Measurements from ENCODE around the gene KRT77. TPM values are rescaled to one million over a fixed set of nuclear protein-coding genes. Genes with fewer than 3 reads are reported as not detected.

KRT77 gene
- total and polyA plus RNA-seq, 2 donors (not counting 1 experiment from before 2014, with no cell fraction given) = not detected

DNA sequence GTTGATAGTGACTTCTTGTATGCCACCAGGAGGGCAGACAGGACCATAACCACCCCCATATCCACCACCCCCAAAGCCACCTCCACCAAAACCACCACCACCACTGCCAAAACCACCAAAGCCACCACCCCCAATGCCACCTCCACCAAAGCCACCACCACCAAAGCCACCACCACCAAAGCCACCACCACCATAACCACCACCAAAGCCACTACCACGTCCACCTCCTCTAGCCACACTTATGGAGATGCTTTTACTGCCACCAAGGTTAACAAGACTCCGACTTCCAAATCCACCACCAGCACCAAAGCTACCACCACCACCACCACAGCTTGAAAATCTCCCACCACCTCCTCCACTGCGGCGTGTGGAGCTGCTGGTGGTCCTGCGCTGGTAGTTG is 23.4 kb downstream of the KRT77 start:
- Histone ChIP-seq H4K20me1 (ENCODE audit: control insufficient read depth, extremely low read depth, insufficient read depth, low read length) (no peaks in the 10 kb centered on the region), H3K36me3 (ENCODE audit: control insufficient read depth, insufficient read depth, low read length) (no peaks in the 10 kb centered on the region), H2AFZ (ENCODE audit: low read length) (no peak overlapping the region), H3K9me3 (ENCODE audit: control insufficient read depth, insufficient read depth, low read depth, low read length) (no peaks in the 10 kb centered on the region), H3K4me3 (replicated peaks in 1 of 4; ENCODE audit: control extremely low read depth in 1 of 4, insufficient read depth in 1 of 4, low read depth in 3 of 4, low read length in 4 of 4) (no peak overlapping the region), H3K4me1 (ENCODE audit: control insufficient read depth, extremely low read depth, insufficient read depth, low read length) (no peaks in the 10 kb centered on the region), H3K9ac (ENCODE audit: insufficient read depth, low read length) (no peak overlapping the region), H3K79me2 (ENCODE audit: control insufficient read depth, insufficient read depth, low read length) (no peaks in the 10 kb centered on the region), H3K27me3 (ENCODE audit: control insufficient read depth, insufficient read depth, low read length) (no peaks in the 10 kb centered on the region), H3K4me2 (ENCODE audit: extremely low read depth, insufficient read depth, low read length) (no peak overlapping the region), H3K27ac (ENCODE audit: insufficient read depth, low read length) (no peak overlapping the region)
- TF ChIP-seq, protein P1, sequence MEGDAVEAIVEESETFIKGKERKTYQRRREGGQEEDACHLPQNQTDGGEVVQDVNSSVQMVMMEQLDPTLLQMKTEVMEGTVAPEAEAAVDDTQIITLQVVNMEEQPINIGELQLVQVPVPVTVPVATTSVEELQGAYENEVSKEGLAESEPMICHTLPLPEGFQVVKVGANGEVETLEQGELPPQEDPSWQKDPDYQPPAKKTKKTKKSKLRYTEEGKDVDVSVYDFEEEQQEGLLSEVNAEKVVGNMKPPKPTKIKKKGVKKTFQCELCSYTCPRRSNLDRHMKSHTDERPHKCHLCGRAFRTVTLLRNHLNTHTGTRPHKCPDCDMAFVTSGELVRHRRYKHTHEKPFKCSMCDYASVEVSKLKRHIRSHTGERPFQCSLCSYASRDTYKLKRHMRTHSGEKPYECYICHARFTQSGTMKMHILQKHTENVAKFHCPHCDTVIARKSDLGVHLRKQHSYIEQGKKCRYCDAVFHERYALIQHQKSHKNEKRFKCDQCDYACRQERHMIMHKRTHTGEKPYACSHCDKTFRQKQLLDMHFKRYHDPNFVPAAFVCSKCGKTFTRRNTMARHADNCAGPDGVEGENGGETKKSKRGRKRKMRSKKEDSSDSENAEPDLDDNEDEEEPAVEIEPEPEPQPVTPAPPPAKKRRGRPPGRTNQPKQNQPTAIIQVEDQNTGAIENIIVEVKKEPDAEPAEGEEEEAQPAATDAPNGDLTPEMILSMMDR (conservative IDR thresholded peaks at IDR 0.05 in 1 of 2, IDR thresholded peaks at IDR 0.05 in 1 of 2; ENCODE audit: low read depth in 1 of 2, low read length in 2 of 2) = no peak
- TF ChIP-seq EZH2 (IDR thresholded peaks at IDR 0.05; ENCODE audit: low read length, missing control alignments) = no peak
- DNase-seq (ENCODE audit: low read depth in 2 of 2) = no peak

- no peaks in the 10 kb centered on the region for H3K27me3 ChIP-seq (ENCODE audit: control insufficient read depth, insufficient read depth, low read length)
- H3K36me3 ChIP-seq (ENCODE audit: control insufficient read depth, insufficient read depth, low read length) = no peaks in the 10 kb centered on the region
- no peaks in the 10 kb centered on the region for H4K20me1 ChIP-seq (ENCODE audit: control insufficient read depth, extremely low read depth, insufficient read depth, low read length)
- no peak overlapping the region for H3K27ac ChIP-seq (ENCODE audit: insufficient read depth, low read length)
- H3K9me3 ChIP-seq (ENCODE audit: control insufficient read depth, insufficient read depth, low read depth, low read length) = no peaks in the 10 kb centered on the region
- H3K9ac ChIP-seq (ENCODE audit: insufficient read depth, low read length) = no peak overlapping the region
- H3K4me1 ChIP-seq (ENCODE audit: control insufficient read depth, extremely low read depth, insufficient read depth, low read length) = no peaks in the 10 kb centered on the region
- TF ChIP-seq, protein P1 (conservative IDR thresholded peaks at IDR 0.05 in 1 of 2, IDR thresholded peaks at IDR 0.05 in 1 of 2; ENCODE audit: low read depth in 1 of 2, low read length in 2 of 2) = no peak
- no peak for TF ChIP-seq EZH2 (IDR thresholded peaks at IDR 0.05; ENCODE audit: low read length, missing control alignments)
- H3K79me2 ChIP-seq (ENCODE audit: control insufficient read depth, insufficient read depth, low read length) = no peaks in the 10 kb centered on the region
- H2AFZ ChIP-seq (ENCODE audit: low read length) = no peak overlapping the region
- no peak overlapping the region for H3K4me3 ChIP-seq (replicated peaks in 1 of 4; ENCODE audit: control extremely low read depth in 1 of 4, insufficient read depth in 1 of 4, low read depth in 3 of 4, low read length in 4 of 4)
- no peak for DNase-seq (ENCODE audit: low read depth in 2 of 2)
- H3K4me2 ChIP-seq (ENCODE audit: extremely low read depth, insufficient read depth, low read length) = no peak overlapping the region
Observed at GRCh38 chr12:52677671-52678070, 25.7 kb downstream of the KRT77 start.

DNA sequence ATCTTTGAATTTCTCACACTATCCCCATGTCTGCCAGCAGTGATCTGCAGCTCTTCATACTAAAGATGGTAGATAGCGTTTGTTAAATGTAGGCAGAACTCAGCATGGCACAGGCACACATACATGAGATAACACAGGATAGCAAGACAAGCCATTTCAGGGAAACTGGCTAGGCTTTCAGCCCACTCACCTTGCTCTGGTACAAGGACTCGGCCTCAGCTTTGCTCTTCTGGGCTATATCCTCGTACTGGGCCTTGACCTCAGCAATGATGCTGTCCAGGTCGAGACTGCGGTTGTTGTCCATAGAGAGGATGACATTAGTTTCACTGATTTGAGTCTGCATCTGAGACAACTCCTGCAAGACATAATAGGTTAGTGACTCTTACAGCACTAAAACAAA is 26.2 kb downstream of the KRT77 start:
- Histone ChIP-seq H3K36me3 (ENCODE audit: control insufficient read depth, insufficient read depth, low read length) (no peaks in the 10 kb centered on the region), H3K4me3 (replicated peaks in 1 of 4; ENCODE audit: control extremely low read depth in 1 of 4, insufficient read depth in 1 of 4, low read depth in 3 of 4, low read length in 4 of 4) (no peak overlapping the region), H3K27ac (ENCODE audit: insufficient read depth, low read length) (no peak overlapping the region), H3K4me2 (ENCODE audit: extremely low read depth, insufficient read depth, low read length) (no peak overlapping the region), H3K4me1 (ENCODE audit: control insufficient read depth, extremely low read depth, insufficient read depth, low read length) (no peaks in the 10 kb centered on the region), H3K27me3 (ENCODE audit: control insufficient read depth, insufficient read depth, low read length) (no peaks in the 10 kb centered on the region), H2AFZ (ENCODE audit: low read length) (no peak overlapping the region), H3K9ac (ENCODE audit: insufficient read depth, low read length) (no peak overlapping the region), H3K79me2 (ENCODE audit: control insufficient read depth, insufficient read depth, low read length) (no peaks in the 10 kb centered on the region), H4K20me1 (ENCODE audit: control insufficient read depth, extremely low read depth, insufficient read depth, low read length) (no peaks in the 10 kb centered on the region), H3K9me3 (ENCODE audit: control insufficient read depth, insufficient read depth, low read depth, low read length) (no peaks in the 10 kb centered on the region)
- DNase-seq (ENCODE audit: low read depth in 2 of 2) = no peak
- TF ChIP-seq EZH2 (IDR thresholded peaks at IDR 0.05; ENCODE audit: low read length, missing control alignments) = no peak
- TF ChIP-seq, protein P1 (conservative IDR thresholded peaks at IDR 0.05 in 1 of 2, IDR thresholded peaks at IDR 0.05 in 1 of 2; ENCODE audit: low read depth in 1 of 2, low read length in 2 of 2) = no peak
